Measurements from ENCODE around the gene JPT1.
"Not testable (repeated sequence)": the region's sequence is repeated elsewhere in the genome, so short reads cannot be mapped to it uniquely, and the experiment has no call there.

The JPT1 gene

GRCh38 chr17:75158480-75158879, 4.2 kb upstream of the JPT1 start:
- DNase-seq (ENCODE audit: low spot score), result not testable (repeated sequence)

GRCh38 chr17:75155191-75155601, 884 bp upstream of the JPT1 start:
- no peak for DNase-seq (ENCODE audit: low spot score)

DNA sequence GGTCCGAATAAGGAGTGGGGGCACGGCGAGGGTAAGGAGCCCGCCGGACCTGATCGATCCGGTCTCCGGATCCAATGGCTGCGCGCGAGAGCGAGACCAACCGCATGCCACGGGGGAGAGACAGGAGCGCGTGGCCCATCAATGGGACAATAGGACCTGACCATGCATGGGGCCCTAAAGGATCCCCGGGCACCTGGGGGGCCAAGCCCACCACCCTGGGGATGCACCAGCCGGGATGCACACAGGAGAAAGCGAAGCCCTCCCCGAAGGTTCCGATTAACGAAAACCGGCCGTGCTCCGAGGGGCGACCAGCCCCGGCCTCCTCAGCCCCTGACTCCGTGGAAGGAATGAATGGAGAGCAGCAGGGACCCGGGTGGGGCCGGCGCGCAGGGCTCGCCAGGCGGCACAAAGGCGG, 525 bp downstream of the JPT1 start:
- DNase-seq (ENCODE audit: low spot score), result no peak

GRCh38 chr17:75152922-75153779, 1.2 kb downstream of the JPT1 start:
- DNase-seq (ENCODE audit: low spot score), result no peak

- no peak for DNase-seq (ENCODE audit: low spot score)
Measured at GRCh38 chr17:75152523-75152921, 1.8 kb downstream of the JPT1 start.

DNA sequence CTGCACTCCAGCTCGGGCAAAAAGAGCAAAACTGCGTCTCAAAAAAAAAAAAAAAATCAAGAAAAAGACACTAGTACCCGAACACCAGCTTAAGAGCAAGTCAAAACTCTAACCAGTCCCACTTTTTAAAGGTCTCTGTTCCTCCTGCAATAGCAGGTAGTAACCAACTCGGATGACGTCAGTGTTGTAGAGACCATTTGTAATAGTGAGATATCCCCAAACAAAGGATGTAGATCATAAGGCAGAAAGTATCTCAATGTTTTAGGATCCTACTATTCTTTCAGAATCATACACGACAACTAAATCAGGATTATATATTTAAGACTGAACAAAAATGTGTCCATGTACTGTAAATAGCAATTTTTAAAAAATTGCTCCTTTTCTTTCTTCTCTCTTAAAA, 2.4 kb downstream of the JPT1 start:
- DNase-seq (ENCODE audit: low spot score), result no peak

- no peak for DNase-seq (ENCODE audit: low spot score)
Measured at GRCh38 chr17:75147878-75148546, 6.3 kb downstream of the JPT1 start.

- no peak for DNase-seq (ENCODE audit: low spot score)
Measured at GRCh38 chr17:75146592-75146991, 7.7 kb downstream of the JPT1 start.

- DNase-seq (ENCODE audit: low spot score), result no peak
Measured at GRCh38 chr17:75144816-75145512, 9.3 kb downstream of the JPT1 start.

DNA sequence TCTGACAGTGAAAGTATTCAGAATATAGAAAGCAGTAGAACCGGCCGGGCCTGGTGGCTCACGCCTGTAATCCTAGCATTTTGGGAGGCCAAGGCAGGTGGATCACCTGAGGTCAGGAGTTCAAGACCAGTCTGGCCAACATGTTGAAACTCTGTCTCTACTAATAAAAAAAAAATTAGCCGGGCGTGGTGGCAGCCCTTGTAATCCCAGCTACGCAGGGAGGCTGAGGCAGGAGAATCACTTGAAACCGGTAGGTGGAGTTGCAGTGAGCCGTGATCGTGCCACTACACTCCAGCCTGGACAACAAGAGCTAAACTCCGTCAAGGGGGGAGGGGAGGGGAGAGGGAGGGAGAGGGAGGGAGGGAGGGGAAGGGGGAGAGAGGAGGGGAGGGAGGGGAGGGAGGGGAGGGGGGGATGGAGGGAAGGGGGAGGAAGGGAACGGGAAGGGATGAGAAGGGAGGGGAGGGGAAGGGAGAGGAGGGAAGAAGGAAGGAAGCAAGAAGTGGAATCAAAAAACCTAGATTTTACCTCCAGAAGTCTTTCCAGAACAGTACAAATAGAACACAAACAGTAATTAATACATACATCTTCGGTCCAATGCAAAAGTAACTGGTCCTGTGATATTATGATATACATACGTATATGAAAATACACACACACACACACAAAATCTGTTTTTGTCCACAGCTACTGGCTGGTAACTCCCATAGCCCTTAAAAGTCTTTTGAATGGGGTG, 11.9 kb downstream of the JPT1 start:
- DNase-seq (ENCODE audit: low spot score), result no peak

- DNase-seq (ENCODE audit: low spot score), result no peak
Measured at GRCh38 chr17:75138519-75138918, 15.8 kb downstream of the JPT1 start.

DNA sequence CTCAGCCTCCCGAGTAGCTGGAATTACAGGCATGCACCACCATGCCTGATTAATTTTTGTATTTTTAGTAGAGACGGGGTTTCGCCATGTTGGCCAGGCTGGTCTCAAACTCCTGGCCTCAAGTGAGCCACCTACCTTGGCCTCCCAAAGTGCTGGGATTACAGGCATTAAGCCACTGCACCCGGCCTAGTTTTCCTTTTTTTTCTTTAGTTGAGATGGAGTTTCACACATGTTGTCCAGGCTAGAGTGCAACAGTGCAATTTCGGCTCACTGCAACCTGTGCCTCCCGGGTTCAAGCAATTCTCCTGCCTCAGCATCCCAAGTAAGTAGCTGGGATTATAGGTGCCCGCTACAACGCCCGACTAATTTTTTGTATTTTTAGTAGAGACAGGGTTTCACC, 16.6 kb downstream of the JPT1 start:
- DNase-seq (ENCODE audit: low spot score), result not testable (repeated sequence)

- DNase-seq (ENCODE audit: low spot score), result no peak
Measured at GRCh38 chr17:75135946-75136345, 18.4 kb downstream of the JPT1 start.

DNA sequence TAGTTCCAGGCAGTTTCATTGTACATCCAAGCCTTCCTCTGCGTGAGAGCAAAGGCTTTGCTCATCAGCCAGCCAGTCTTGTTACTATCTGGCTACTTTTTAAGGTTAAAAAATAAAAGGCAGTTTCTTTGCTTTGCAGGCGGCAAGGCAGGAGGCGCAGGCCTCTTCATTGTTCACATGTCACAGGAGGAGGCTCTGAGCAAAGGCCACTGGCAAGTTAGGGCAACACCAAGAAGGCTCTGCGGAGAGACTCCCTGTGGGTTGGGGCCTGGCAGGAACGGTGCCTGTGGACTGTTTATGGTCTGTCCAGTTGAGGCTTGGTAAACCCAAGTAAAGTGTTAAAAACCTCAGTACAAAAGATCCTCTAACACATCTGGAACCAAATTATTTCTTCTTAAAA, 18.9 kb downstream of the JPT1 start:
- no peak for DNase-seq (ENCODE audit: low spot score)

DNA sequence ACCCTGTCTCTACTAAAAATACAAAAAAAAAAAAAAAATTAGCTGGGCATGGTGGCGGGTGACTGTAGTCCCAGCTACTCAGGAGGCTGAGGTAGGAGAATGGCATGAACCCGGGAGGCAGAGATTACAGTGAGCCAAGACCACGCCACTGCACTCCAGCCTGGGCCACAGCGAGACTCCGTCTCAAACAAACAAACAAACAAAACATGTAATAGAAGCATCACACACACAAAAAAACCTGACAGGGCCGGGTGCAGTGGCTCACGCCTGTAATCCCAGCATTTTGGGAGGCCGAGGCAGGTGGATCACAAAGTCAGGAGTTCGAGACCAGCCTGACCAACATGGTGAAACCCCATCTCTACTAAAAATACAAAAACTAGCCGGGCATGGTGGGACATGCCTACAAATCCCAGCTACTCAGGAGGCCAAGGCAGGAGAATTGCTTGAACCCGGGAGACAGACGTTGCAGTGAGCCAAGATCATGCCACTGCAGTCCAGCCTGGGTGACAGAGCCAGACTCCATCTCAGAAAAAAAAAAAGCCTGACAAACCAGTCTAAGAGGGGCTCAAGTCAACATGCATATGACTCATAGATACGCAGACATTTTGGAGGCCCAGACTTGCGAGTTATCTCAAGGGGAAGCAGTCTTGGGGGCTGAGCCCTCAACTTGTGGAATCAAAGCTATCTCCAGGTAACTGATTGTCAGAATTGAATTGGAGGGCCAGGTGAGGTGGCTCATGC, 20.5 kb downstream of the JPT1 start:
- DNase-seq (ENCODE audit: low spot score), result not testable (repeated sequence)

DNA sequence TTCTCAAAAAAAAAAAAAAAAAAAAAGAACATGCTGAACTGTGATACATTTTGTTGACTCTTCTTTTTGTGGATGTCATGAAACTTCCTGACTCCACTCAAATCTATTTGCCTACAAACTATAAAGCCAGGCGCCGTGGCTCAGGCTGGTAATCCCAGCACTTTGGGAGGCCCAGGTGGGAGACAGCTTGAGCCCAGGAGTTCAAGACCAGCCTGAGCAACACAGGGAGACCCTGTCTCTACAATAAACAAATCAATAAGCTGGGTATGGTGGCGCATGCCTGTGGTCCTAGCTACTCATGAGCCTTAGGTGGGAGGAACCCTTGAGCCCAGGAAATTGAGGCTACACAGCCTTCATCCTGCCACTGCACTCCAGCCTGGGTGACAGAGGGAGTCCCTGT, 21.3 kb downstream of the JPT1 start:
- no peak for DNase-seq (ENCODE audit: low spot score)

DNA sequence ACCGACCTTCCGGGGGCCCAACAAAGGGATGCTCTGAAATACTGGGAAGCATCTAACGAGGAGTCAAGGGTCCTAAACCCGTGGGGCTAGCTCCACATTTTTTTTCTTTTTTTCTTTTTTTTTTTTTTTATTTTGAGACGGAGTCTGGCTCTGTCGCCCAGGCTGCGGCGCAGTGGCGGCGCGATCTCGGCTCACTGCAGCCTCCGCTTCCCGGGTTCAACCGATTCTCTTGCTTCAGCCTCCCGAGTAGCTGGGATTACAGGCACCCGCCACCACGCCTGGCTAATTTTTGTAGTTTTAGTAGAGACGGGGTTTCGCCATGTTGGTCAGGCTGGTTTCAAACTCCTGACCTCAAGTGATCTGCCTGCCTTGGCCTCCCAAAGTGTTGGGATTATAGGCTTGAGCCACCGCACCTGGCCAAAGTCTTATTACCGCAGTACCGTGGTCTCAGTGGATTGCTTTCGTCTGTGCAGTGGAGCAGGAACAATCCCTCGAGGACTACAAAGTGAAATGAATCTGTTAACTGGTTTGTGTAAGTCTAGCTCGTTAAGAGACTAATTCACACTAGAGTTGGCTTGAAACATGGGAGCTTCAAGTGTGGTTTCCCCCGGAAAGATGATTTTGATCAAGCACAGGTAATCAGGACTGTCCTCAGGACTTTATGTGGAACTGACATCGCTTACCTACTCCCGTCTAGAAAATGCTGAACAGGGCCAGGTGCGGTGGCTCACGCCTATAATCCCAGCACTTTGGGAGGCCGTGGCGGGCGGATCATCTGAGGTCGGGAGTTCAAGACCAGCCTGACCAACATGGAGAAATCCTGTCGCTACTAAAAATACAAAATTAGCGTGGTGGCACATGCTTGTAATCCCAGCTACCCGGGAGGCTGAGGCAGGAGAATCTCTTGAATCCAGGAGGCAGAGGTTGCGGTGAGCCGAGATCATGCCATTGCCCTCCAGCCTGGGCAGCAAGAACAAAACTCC, 22.0 kb downstream of the JPT1 start:
- DNase-seq (ENCODE audit: low spot score), result not testable (repeated sequence)

DNA sequence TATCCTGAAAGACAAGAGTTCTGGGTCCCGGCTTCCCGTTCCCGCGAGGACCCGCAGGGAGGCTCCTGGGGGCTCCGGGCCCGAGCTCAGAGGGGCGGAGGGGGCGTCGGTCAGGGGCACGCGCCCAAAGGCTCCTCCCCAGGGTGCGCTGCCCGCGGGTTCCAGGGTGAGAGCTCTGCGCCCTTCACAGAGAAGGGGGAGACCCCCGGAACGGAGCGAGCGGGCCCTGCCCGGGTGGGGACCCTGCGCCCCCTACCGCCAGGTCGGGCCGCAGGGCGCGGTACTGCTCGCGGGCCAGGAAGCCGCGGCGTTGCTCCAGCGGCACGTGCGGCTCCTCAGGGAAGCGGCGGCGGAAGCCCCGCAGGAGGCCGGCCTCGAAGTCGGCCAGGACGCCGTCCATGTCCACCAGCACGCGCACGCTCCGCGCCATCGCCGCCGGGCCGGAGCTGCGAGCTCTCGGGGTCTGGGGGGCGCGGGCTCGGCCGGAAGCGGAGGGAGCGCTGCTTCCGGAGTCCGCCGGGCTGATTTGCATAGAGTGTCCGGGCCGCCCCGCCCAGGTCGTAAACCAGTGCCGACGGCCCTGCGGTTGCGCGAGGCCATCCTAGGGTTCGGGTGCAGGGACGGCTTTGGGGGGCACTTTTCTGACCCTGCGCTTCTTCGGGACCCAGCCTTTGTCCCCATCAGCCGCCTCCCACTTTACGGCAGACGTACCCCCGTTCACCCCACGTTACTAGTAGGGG, 22.9 kb downstream of the JPT1 start, which contains the start of gene NT5C:
Gene NT5C (minus strand): TSS at position 465 of the 740 bp plus-strand sequence. CDS start 35 bp downstream, at position 430.
- peak; percentile 55 for DNase-seq (ENCODE audit: low spot score)

DNA sequence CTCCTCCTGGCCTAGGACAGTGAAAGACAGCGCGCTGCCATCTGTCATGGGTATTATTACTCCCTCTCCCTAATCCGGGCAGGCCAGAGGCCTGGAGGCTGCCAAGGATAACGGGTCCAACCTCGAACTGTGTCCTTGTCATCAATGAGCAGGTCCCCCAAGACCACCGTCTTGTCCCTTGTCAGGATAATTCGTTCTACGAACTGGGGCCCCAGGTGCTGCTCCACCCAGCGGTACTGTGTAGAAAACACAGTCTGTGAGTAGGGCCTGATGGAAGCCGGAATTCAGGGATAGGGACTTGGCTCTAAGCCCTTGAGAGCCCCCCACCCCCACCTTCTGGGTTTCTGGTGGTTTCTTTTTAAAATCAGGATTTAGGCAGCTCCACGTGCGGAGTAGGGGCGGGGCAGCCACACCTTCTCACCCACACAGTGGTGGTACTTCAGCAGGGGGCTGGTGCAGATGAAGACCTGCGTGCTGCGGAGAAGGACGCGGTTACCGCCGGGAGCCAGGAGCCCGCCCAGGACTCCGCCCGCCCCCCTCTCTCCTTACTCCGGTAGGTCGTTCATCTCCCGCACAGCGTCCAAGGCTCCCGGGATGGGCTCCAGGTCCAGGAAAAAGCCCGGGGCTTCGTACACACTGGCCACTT, 23.6 kb downstream of the JPT1 start:
- peak; percentile 52 for DNase-seq (ENCODE audit: low spot score)

Data from CD4-positive, alpha-beta T cell treated with Interleukin-2 at 100 ng/mL for 4 hours (primary cell).